ENCODE measurements around the gene CCSER2. TPM values are rescaled to one million over a fixed set of nuclear protein-coding genes. Genes with fewer than 3 reads are reported as not detected.

CCSER2 gene
- total RNA-seq, 2 donors from 2014 or later, result 29.8 to 38.8 TPM

GRCh38 chr10:84395581-84395980 lies 67.2 kb downstream of the CCSER2 start:
- no peak for TF ChIP-seq CTCF (conservative IDR thresholded peaks at IDR 0.05)
- no peak overlapping the region for H3K27ac ChIP-seq (ENCODE audit: low read depth, low read length)
- H3K27me3 ChIP-seq (ENCODE audit: control insufficient read depth, insufficient read depth, low read length, poor library complexity, severe bottlenecking), result no peaks in the 10 kb centered on the region
- no peaks in the 10 kb centered on the region for H3K4me1 ChIP-seq (ENCODE audit: control insufficient read depth, insufficient read depth, low read length)
- no peak overlapping the region for H3K9ac ChIP-seq (ENCODE audit: extremely low read depth, low read length, poor library complexity, severe bottlenecking)
- Mint-ChIP-seq H3K36me3 (ENCODE audit: low read depth) (peaks cover 50% of the 10 kb centered on the region), H3K27me3 (ENCODE audit: insufficient read depth) (no peaks in the 10 kb centered on the region), H3K4me1 (peaks cover 4% of the 10 kb centered on the region), H3K4me3 (no peak overlapping the region), H3K27ac (no peak overlapping the region), H3K9me3 (peaks cover 32% of the 10 kb centered on the region)
- peaks cover 30% of the 10 kb centered on the region for H3K36me3 ChIP-seq (ENCODE audit: control insufficient read depth, insufficient read depth, low read length)
- WGBS, 2 experiments (ENCODE audit: insufficient coverage in 1 of 2, insufficient read length in 1 of 2), result 80% methylated on average over 1 of the region's 2 CpGs; no CpG with 5 or more reads in 1 of the 2 experiments
- peaks cover 32% of the 10 kb centered on the region for H3K9me3 ChIP-seq (ENCODE audit: control insufficient read depth, low read length)
- no peak for DNase-seq
- no peak overlapping the region for H3K4me3 ChIP-seq (ENCODE audit: low read length)

- Mint-ChIP-seq H3K36me3 (ENCODE audit: low read depth) (peaks cover 45% of the 10 kb centered on the region), H3K9me3 (peaks cover 34% of the 10 kb centered on the region), H3K27me3 (ENCODE audit: insufficient read depth) (no peaks in the 10 kb centered on the region), H3K27ac (no peak overlapping the region), H3K4me1 (peaks cover 4% of the 10 kb centered on the region), H3K4me3 (no peak overlapping the region)
- TF ChIP-seq CTCF (conservative IDR thresholded peaks at IDR 0.05), result no peak
- H3K9ac ChIP-seq (ENCODE audit: extremely low read depth, low read length, poor library complexity, severe bottlenecking), result no peak overlapping the region
- H3K27ac ChIP-seq (ENCODE audit: low read depth, low read length), result no peak overlapping the region
- H3K4me3 ChIP-seq (ENCODE audit: low read length), result no peak overlapping the region
- H3K36me3 ChIP-seq (ENCODE audit: control insufficient read depth, insufficient read depth, low read length), result peaks cover 28% of the 10 kb centered on the region
- no peak for DNase-seq
- H3K9me3 ChIP-seq (ENCODE audit: control insufficient read depth, low read length), result peaks cover 34% of the 10 kb centered on the region
- H3K27me3 ChIP-seq (ENCODE audit: control insufficient read depth, insufficient read depth, low read length, poor library complexity, severe bottlenecking), result no peaks in the 10 kb centered on the region
- no peaks in the 10 kb centered on the region for H3K4me1 ChIP-seq (ENCODE audit: control insufficient read depth, insufficient read depth, low read length)
- 72 to 77% methylated on average over 2 of the region's 2 CpGs for WGBS, 2 experiments (ENCODE audit: insufficient coverage in 1 of 2, insufficient read length in 1 of 2)
Observed at GRCh38 chr10:84397735-84398144, 69.4 kb downstream of the CCSER2 start.

GRCh38 chr10:84398696-84399095 lies 70.3 kb downstream of the CCSER2 start:
- Histone ChIP-seq H3K9ac (ENCODE audit: extremely low read depth, low read length, poor library complexity, severe bottlenecking) (no peak overlapping the region), H3K27me3 (ENCODE audit: control insufficient read depth, insufficient read depth, low read length, poor library complexity, severe bottlenecking) (no peaks in the 10 kb centered on the region), H3K4me3 (ENCODE audit: low read length) (no peak overlapping the region), H3K4me1 (ENCODE audit: control insufficient read depth, insufficient read depth, low read length) (no peaks in the 10 kb centered on the region), H3K9me3 (ENCODE audit: control insufficient read depth, low read length) (peaks cover 34% of the 10 kb centered on the region), H3K27ac (ENCODE audit: low read depth, low read length) (no peak overlapping the region), H3K36me3 (ENCODE audit: control insufficient read depth, insufficient read depth, low read length) (peaks cover 28% of the 10 kb centered on the region)
- Mint-ChIP-seq H3K4me1 (peaks cover 4% of the 10 kb centered on the region), H3K4me3 (no peak overlapping the region), H3K9me3 (peaks cover 34% of the 10 kb centered on the region), H3K27me3 (ENCODE audit: insufficient read depth) (no peaks in the 10 kb centered on the region), H3K27ac (no peak overlapping the region), H3K36me3 (ENCODE audit: low read depth) (peaks cover 43% of the 10 kb centered on the region)
- no peak for TF ChIP-seq CTCF (conservative IDR thresholded peaks at IDR 0.05)
- no peak for DNase-seq
